Smooth muscle cell (in vitro differentiated cells): ENCODE data around the gene HTT. TPM values are rescaled to one million over a fixed set of nuclear protein-coding genes. Genes with fewer than 3 reads are reported as not detected.

Experiments used
- DNase-seq: peaks from one replicate; lab custom pipeline; 2025; ENCODE audit not compliant: unreplicated experiment; lab: John Stamatoyannopoulos, UW
- H2AFZ ChIP-seq: fragments of 200-600 bp; sonication (generic); 2 replicates; pipeline ENCODE4 v1.6.0; 2016; ENCODE audit warnings: antibody characterized with exemption, low read depth, mild to moderate bottlenecking
- H3F3A ChIP-seq: fragments of 200-600 bp; sonication (generic); 2 replicates; pipeline ENCODE4 v1.6.0; 2017; ENCODE audit warnings: antibody characterized with exemption, low read depth
- H3K27ac ChIP-seq: fragments of 200-600 bp; sonication (generic); 2 replicates; pipeline ENCODE4 v1.5.1; 2016; ENCODE audit warnings: low read depth, mild to moderate bottlenecking
- H3K27me3 ChIP-seq: fragments of 200-600 bp; sonication (generic); 2 replicates; pipeline ENCODE4 v1.6.1; 2016; ENCODE audit warnings: low read depth, mild to moderate bottlenecking
- H3K36me3 ChIP-seq: fragments of 200-600 bp; sonication (generic); 2 replicates; pipeline ENCODE4 v1.5.1; 2016; ENCODE audit warnings: low read depth
- H3K4me1 ChIP-seq: fragments of 200-600 bp; sonication (generic); 2 replicates; pipeline ENCODE4 v1.5.1; 2016; ENCODE audit warnings: low read depth
- H3K4me2 ChIP-seq: fragments of 200-600 bp; sonication (generic); 2 replicates; pipeline ENCODE4 v1.6.0; 2016; ENCODE audit warnings: mild to moderate bottlenecking
- H3K4me3 ChIP-seq: fragments of 200-600 bp; sonication (generic); 2 replicates; pipeline ENCODE4 v1.5.1; 2016; ENCODE audit warnings: mild to moderate bottlenecking
- H3K79me2 ChIP-seq: fragments of 200-600 bp; sonication (generic); 2 replicates; pipeline ENCODE4 v1.6.0; 2016; ENCODE audit warnings: low read depth, mild to moderate bottlenecking
- H3K9ac ChIP-seq: fragments of 200-600 bp; sonication (generic); 2 replicates; pipeline ENCODE4 v1.6.0; 2016; ENCODE audit warnings: low read depth
- H3K9me3 ChIP-seq: fragments of 200-600 bp; sonication (generic); replicated peaks from 2 replicates; pipeline ENCODE4 v1.5.1; 2016; ENCODE audit warnings: low read depth
- H4K20me1 ChIP-seq: fragments of 200-600 bp; sonication (generic); 2 replicates; pipeline ENCODE4 v1.6.0; 2016; ENCODE audit warnings: low read depth
- WGBS: methylation state at CpG from one replicate; pipeline ENCODE4 v1.1.7; 2016; ENCODE audit warnings: low lambda C conversion rate; 5-methylcytosine and 5-hydroxymethylcytosine counted together
- polyA plus RNA-seq: library from polyadenylated mRNA; unstranded; fragments of >200 nt; fragmentation: Nextera tagmentation; extraction: Ambion mirVana; gene quantifications from 2 replicates; pipeline ENCODE4 v1.2.1, GENCODE V29; 2016
- total RNA-seq: library from RNA; depleted of rRNA; stranded (reverse); fragments of >200 nt; gene quantifications from 2 replicates; pipeline ENCODE4 v1.2.3, GENCODE V29; 2014
- TF ChIP-seq, protein P1 (sequence below): fragments of 200-600 bp; sonication (generic); IDR thresholded peaks from 2 replicates; pipeline ENCODE4 v1.5.1; 2017; ENCODE audit warnings: borderline replicate concordance, mild to moderate bottlenecking, antibody characterized with exemption; ENCODE audit not compliant: insufficient read depth, poor library complexity, severe bottlenecking

HTT gene
- total and polyA plus RNA-seq, 2 experiments from 2014 or later, result 7.1 to 16.4 TPM

DNA sequence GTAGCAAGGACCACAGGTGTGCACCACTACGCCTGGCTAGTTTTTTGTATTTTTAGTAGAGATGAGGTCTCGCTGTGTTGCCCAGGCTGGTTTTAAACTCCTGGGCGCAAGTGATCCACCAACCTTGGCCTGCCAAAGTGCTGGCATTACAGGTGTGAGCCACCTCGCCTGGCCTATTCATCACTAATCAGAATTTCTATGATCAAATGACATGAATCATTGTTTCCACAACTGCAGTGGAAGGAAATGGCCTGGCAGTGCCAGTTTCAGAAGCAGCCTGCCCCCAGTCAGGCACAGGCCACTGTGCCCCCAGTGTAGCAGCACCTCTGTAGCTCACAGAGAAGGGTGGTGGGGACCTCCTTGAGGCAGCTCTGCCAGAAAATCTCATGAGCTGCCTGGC, 108.5 kb downstream of the HTT start:
- no peak for DNase-seq
- Histone ChIP-seq H3K36me3 (peaks cover 12% of the 10 kb centered on the region), H3K27me3 (no peaks in the 10 kb centered on the region), H3K27ac (no peak overlapping the region), H3K9me3 (no peaks in the 10 kb centered on the region), H3K4me2 (no peak overlapping the region), H3K79me2 (no peaks in the 10 kb centered on the region), H2AFZ (no peak overlapping the region), H3K9ac (no peak overlapping the region), H3F3A (no peaks in the 10 kb centered on the region), H3K4me3 (no peak overlapping the region), H3K4me1 (no peaks in the 10 kb centered on the region), H4K20me1 (peaks cover 11% of the 10 kb centered on the region)
- WGBS, result 99% methylated on average over 4 of the region's 4 CpGs
- TF ChIP-seq, protein P1, sequence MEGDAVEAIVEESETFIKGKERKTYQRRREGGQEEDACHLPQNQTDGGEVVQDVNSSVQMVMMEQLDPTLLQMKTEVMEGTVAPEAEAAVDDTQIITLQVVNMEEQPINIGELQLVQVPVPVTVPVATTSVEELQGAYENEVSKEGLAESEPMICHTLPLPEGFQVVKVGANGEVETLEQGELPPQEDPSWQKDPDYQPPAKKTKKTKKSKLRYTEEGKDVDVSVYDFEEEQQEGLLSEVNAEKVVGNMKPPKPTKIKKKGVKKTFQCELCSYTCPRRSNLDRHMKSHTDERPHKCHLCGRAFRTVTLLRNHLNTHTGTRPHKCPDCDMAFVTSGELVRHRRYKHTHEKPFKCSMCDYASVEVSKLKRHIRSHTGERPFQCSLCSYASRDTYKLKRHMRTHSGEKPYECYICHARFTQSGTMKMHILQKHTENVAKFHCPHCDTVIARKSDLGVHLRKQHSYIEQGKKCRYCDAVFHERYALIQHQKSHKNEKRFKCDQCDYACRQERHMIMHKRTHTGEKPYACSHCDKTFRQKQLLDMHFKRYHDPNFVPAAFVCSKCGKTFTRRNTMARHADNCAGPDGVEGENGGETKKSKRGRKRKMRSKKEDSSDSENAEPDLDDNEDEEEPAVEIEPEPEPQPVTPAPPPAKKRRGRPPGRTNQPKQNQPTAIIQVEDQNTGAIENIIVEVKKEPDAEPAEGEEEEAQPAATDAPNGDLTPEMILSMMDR, result no peak

DNA sequence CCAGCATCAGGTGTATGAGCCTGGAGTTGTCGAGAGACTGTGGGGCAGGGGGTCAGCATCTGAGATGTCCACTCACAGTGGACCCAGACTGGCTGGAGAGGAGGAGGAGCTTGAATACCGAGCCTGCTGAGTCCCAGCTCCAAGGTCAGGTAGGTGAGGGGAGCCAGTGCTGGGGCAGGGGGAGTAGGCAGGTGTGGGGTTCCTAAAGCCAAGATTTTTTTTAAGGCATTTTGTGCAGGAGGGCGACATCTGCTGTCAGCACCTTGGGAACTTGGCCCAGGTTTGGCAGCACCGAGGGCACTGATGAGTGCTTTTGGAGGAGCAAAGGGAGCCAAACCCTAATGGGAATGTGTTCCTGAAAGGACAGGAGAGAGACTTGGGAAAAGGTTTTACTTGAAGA, 110.2 kb downstream of the HTT start:
- Histone ChIP-seq H3K4me2 (no peak overlapping the region), H3K27ac (no peak overlapping the region), H3K4me1 (no peaks in the 10 kb centered on the region), H2AFZ (no peak overlapping the region), H3K79me2 (no peaks in the 10 kb centered on the region), H3K9ac (no peak overlapping the region), H3K4me3 (no peak overlapping the region), H3K9me3 (no peaks in the 10 kb centered on the region), H3K27me3 (no peaks in the 10 kb centered on the region), H3K36me3 (peaks cover 18% of the 10 kb centered on the region), H3F3A (no peaks in the 10 kb centered on the region), H4K20me1 (peaks cover 6% of the 10 kb centered on the region)
- TF ChIP-seq, protein P1, result no peak
- no peak for DNase-seq
- WGBS, result 97% methylated on average over 4 of the region's 4 CpGs

DNA sequence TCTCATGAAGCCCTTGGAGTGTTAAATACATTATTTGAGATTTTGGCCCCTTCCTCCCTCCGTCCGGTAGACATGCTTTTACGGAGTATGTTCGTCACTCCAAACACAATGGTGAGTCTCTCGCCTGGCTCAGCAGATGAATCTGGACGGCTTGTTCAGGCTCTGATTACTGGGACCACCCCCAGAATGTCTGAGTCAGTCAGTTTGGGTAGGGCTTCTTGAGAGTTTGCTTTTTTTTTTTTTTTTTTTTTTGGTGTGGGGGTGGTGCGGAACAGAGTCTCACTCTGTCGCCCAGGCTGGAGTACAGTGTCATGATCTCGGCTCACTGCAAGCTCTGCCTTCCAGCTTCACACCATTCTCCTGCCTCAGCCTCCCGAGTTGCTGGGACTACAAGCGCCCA, 112.1 kb downstream of the HTT start:
- Histone ChIP-seq H3K79me2 (no peaks in the 10 kb centered on the region), H3K4me1 (no peaks in the 10 kb centered on the region), H3K9ac (no peak overlapping the region), H3K4me2 (no peak overlapping the region), H3K9me3 (no peaks in the 10 kb centered on the region), H4K20me1 (peaks cover 6% of the 10 kb centered on the region), H3K27ac (no peak overlapping the region), H3K4me3 (no peak overlapping the region), H2AFZ (no peak overlapping the region), H3K36me3 (peaks cover 11% of the 10 kb centered on the region), H3K27me3 (no peaks in the 10 kb centered on the region), H3F3A (no peaks in the 10 kb centered on the region)
- no peak for DNase-seq
- TF ChIP-seq, protein P1, result no peak
- WGBS, result 62% methylated on average over 9 of the region's 11 CpGs

DNA sequence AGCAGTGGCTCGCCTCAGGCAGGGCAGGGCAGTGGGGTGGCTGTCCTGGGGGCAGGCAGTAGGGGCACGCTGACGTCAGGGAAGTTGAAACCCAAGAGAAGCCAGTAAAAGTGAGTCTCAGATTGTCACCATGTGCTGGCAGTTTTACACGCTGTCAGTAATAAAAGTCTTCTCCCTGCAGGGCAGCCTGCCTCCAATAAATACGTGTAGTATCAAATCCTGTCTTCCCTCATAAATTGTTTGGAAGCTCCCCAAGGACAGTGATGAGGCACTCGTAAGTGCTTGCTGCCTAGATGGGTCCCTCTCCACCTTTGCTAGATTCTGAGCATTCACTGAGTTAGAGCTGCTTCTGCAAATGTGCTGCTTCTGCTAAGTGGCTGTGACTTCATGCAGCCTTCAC, 113.6 kb downstream of the HTT start:
- Histone ChIP-seq H3K9ac (no peak overlapping the region), H2AFZ (no peak overlapping the region), H3K9me3 (no peaks in the 10 kb centered on the region), H4K20me1 (peaks cover 6% of the 10 kb centered on the region), H3K4me3 (no peak overlapping the region), H3K27ac (no peak overlapping the region), H3K4me2 (no peak overlapping the region), H3K27me3 (no peaks in the 10 kb centered on the region), H3F3A (no peaks in the 10 kb centered on the region), H3K79me2 (no peaks in the 10 kb centered on the region), H3K36me3 (peaks cover 11% of the 10 kb centered on the region), H3K4me1 (no peaks in the 10 kb centered on the region)
- TF ChIP-seq, protein P1, result no peak
- WGBS, result 61% methylated on average over 6 of the region's 6 CpGs
- no peak for DNase-seq
